HG02642 (cell line): ENCODE results near the gene SCARB2.

Experiments used
- ATAC-seq: cut with Tn5 transposase; IDR thresholded peaks from one replicate; pipeline ENCODE4 v1.9.1; 2021; ENCODE audit warnings: mild to moderate bottlenecking; ENCODE audit not compliant: unreplicated experiment, poor library complexity

The SCARB2 gene

GRCh38 chr4:76160355-76160754 is 53.3 kb downstream of the SCARB2 start:
- no peak for ATAC-seq

GRCh38 chr4:76156635-76157034 is 57.0 kb downstream of the SCARB2 start:
- no peak for ATAC-seq

- no peak for ATAC-seq
These were observed 57.6 kb downstream of the SCARB2 start for GRCh38 chr4:76155979-76156378.

- ATAC-seq = no peak
These were observed 60.3 kb downstream of the SCARB2 start for GRCh38 chr4:76153356-76153755.

GRCh38 chr4:76148142-76148865 is 65.3 kb downstream of the SCARB2 start, which contains the start of gene NUP54:
TSS of gene NUP54 (minus strand) at chr4:76148397. CDS start at chr4:76148374, 23 bp downstream.
- ATAC-seq = peak; percentile 99

GRCh38 chr4:76147454-76148141 is 66.0 kb downstream of the SCARB2 start:
- peak; percentile 33 for ATAC-seq

- no peak for ATAC-seq
These were observed 69.1 kb downstream of the SCARB2 start for GRCh38 chr4:76144546-76144945.

GRCh38 chr4:76141241-76141640 is 72.4 kb downstream of the SCARB2 start:
- ATAC-seq = no peak

GRCh38 chr4:76127754-76128153 is 85.9 kb downstream of the SCARB2 start:
- no peak for ATAC-seq

- ATAC-seq = no peak
These were observed 87.8 kb downstream of the SCARB2 start for GRCh38 chr4:76125816-76126215.

GRCh38 chr4:76120199-76120598 is 93.4 kb downstream of the SCARB2 start:
- no peak for ATAC-seq

- no peak for ATAC-seq
These were observed 96.1 kb downstream of the SCARB2 start for GRCh38 chr4:76117536-76117935.

GRCh38 chr4:76116821-76117220 is 96.8 kb downstream of the SCARB2 start:
- no peak for ATAC-seq
